HFF-Myc (cell line): ENCODE results near the gene MB21D2.

Source experiments
- DNase-seq: peaks from one replicate; pipeline ENCODE4 v3.0.0-alpha.2; 2011; ENCODE audit warnings: low read depth; ENCODE audit errors: extremely low read depth
- H3K4me3 ChIP-seq: replicated peaks from 2 replicates; pipeline ENCODE4 v1.5.1; 2011; ENCODE audit warnings: low read depth, mild to moderate bottlenecking, control low read depth, low read length
- CTCF ChIP-seq: IDR thresholded peaks from 2 replicates; pipeline ENCODE4 v1.5.1; 2012; ENCODE audit warnings: mild to moderate bottlenecking, low read depth, low read length, control low read depth; ENCODE audit errors: missing control alignments

The MB21D2 gene

GRCh38 chr3:192758654-192759053 lies 159.0 kb downstream of the MB21D2 start:
- no peak for DNase-seq
- H3K4me3 ChIP-seq = no peak overlapping the region
- TF ChIP-seq CTCF = no peak

- no peak for DNase-seq
- no peak overlapping the region for H3K4me3 ChIP-seq
- no peak for TF ChIP-seq CTCF
These were observed 166.5 kb downstream of the MB21D2 start for GRCh38 chr3:192751148-192751547.

- no peak for DNase-seq
- no peak for TF ChIP-seq CTCF
- H3K4me3 ChIP-seq = no peak overlapping the region
These were observed 167.5 kb downstream of the MB21D2 start for GRCh38 chr3:192750201-192750600.

- DNase-seq = no peak
- H3K4me3 ChIP-seq = no peak overlapping the region
- no peak for TF ChIP-seq CTCF
These were observed 169.9 kb downstream of the MB21D2 start for GRCh38 chr3:192747746-192748145.

GRCh38 chr3:192747145-192747544 lies 170.5 kb downstream of the MB21D2 start:
- no peak overlapping the region for H3K4me3 ChIP-seq
- no peak for TF ChIP-seq CTCF
- no peak for DNase-seq
